ENCODE results near the gene PROCA1.
A peak's percentile ranks its signal among the peaks of the same experiment; 100 is the strongest.

GRCh38 chr17:28747051-28747691 is 35.5 kb upstream of the PROCA1 start:
- TF ChIP-seq, protein P1, sequence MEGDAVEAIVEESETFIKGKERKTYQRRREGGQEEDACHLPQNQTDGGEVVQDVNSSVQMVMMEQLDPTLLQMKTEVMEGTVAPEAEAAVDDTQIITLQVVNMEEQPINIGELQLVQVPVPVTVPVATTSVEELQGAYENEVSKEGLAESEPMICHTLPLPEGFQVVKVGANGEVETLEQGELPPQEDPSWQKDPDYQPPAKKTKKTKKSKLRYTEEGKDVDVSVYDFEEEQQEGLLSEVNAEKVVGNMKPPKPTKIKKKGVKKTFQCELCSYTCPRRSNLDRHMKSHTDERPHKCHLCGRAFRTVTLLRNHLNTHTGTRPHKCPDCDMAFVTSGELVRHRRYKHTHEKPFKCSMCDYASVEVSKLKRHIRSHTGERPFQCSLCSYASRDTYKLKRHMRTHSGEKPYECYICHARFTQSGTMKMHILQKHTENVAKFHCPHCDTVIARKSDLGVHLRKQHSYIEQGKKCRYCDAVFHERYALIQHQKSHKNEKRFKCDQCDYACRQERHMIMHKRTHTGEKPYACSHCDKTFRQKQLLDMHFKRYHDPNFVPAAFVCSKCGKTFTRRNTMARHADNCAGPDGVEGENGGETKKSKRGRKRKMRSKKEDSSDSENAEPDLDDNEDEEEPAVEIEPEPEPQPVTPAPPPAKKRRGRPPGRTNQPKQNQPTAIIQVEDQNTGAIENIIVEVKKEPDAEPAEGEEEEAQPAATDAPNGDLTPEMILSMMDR (IDR thresholded peaks at IDR 0.05), result peak in 1 of 6 experiments; percentile 2
- TF ChIP-seq POLR2A (IDR thresholded peaks at IDR 0.05), result no peak
